GM19467 (cell line): ENCODE results near the gene MX2.

Experiments
- ATAC-seq: cut with Tn5 transposase; IDR thresholded peaks from one replicate; pipeline ENCODE4 v1.9.1; 2021; ENCODE audit warnings: mild to moderate bottlenecking, moderate library complexity; ENCODE audit not compliant: unreplicated experiment

MX2 gene

DNA sequence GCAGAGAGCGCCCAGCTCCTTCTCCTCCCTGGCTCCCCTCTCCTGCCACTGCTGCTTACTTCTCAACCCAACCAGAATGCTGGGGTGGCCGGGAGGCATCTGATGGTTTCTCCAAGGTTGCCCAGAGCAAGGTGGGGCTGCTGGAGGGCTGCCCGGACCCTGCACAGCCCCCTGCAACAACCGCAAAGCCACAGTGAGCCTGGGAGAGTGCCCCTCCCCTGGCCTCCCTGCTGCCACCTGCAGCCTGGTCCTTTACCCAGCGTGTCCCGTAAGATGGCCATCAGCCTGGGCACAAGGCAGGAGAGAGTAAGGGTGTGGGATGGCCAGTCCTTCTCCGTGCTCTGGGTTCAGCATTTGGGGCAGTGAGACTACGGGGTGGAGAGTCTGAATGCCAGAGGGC is 17.0 kb downstream of the MX2 start:
- ATAC-seq, result no peak

DNA sequence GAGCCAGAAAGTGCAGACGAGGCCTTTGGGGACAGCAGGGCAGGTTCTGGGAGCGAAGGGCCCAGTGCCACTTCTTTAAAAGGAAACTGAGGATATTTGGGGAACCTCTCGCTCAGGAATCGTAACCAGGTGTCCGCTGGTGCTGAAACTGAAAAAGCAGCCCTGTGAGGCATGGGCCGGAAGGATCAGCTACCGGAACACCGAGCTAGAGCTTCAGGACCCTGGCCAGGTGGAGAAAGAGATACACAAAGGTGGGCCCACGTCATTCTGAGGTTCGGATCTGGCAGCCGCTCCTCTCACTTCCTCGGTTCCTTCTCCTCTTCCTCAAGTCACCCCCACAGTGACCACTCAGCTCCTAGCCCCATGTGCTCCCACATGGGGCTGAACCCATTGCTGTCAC is 18.1 kb downstream of the MX2 start:
- no peak for ATAC-seq

DNA sequence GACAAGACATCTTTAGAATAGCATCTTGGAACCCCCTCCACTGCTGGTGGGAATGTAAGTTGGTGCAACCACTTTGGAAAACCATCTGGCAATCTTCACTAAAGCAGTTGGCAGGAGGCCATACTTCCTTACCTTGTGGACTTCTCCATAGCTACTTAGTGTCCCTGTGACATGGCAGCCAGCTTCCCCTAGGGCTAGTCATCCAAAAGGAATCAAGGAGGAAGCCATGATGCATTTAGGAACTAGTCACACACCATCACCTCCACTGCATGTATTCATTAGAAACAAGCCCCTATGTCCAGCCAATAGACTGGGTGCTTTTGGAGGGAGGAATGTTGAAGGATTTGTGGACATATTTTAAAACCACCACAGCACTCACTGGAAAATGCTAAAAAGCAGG is 19.9 kb downstream of the MX2 start:
- no peak for ATAC-seq

DNA sequence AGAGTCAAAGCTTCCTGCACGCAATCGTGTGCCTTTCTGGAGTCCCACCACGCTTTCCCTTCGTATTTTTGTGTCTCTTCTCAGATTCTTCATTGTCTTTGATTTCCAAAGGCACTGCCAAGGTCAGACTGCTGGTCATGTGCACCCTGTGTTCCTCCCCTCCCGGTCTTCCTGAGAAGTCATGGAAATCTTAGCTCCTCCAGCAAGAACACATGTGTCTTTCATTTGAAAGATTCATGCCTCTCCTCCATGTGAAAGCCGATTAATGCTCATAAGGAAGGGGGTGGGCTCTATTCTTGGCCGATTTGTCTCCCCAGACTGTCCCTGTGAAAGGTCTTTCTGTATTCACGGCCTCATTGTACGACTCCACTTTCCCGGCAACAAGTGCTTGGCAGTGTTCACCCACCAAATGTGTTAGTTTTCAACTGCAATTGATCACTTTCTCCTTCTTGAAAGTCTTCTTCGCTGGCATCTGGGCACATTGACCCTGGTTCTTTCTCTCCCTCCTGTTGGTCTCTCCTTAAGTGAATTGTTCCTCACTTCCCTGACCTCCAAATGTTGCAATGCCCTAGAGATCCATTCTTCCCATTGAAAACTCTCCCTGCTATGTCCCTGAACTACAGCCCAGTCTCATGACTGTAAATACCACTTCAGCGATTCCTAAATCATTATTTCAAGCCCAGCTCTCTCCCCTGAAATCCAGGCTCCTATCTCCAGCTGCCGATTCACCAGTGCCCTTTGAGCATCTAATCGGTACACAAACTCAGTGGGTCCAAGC is 25.4 kb downstream of the MX2 start:
- ATAC-seq, result no peak

DNA sequence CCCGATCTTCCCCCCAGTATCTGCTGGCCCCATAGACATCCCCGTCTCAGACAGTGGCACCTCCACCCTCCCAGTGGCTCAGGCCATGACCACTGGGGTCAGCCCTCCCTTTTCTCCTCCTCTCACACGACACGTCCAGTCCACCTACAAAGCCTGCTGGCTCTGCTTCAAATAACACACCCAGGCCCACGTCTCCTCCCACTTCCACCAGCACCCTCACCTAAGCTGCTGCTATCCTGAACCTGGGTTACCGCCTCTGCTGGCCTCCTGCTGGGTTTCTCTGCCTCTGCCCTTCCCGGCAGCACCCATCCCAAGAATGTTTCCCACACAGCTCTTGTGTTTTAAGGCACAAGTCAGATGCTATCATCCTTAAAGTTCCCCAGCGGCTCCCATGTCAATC is 26.0 kb downstream of the MX2 start:
- no peak for ATAC-seq

DNA sequence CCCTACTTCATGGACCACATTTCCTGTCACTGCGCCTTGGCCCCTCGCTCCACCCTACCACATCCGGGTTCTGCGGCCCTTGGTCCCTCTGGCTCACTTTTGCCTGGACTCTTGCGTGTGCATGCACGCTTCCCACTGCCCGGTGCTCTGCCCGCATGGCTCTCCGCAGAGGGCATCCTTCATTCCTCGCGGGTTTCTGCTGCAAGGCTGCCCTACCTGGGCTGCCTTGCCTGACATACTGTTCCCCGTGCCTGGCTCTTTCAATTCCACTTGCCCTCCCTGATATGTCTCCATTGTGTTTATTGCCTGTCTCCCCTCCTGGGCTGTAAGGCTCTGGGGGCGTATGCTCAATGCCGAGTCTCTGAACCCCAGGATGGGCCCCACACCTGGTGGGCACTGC is 26.4 kb downstream of the MX2 start:
- no peak for ATAC-seq

DNA sequence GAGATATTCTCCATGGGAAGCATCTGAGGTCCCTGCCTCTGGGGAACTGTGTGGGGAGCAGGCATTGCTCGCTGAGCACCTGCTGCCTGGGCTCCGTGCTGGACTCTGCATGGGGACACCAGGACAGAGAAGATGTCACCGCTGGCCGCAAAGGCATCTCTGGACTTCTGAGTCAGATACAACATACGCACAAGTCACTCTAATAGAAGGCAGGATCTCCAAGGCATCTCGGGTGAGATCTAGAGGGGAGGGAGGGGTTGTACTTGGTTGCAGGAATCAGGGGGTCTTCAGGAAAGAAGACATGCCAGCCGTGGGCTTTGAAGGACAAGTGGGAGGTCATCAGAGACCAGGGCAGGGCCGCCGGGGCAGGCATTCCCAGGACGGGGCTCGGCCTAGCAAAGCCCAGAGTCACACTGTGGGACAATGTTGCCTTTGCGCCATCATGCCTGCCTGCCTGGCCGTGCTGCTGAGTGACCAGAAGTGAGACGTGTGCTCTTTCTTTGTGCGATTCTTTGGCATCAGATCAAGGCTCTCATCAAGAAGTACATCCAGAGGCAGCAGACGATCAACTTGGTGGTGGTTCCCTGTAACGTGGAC is 28.3 kb downstream of the MX2 start:
- ATAC-seq, result no peak

DNA sequence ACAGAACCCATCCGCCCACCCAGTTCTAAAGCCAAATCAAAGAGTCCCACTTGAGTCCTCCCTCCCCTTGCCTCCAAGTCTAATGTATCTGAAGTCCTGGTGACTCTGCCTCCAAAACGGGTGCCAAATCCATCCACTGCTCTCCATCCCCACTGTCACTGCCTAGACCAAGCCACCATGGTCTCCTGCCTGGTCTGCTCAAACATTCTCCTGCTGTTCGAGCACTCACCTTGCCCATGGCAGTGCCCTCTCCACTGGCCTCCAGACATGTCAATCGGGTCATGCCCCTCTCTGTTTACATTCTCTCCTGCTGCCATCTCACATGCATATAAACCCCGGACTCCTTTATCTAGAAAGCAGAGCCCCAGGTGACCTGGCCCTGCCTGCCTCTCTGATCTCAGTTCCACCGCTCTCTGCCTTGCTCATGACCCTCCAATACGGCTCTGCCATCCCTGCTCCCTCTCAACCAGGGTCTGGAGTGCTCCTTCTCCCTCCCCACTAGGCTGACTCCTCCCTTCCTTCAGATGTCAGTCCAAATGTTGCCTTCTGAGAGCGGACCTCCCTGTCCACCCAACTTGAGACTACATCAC is 32.1 kb downstream of the MX2 start:
- ATAC-seq, result no peak

DNA sequence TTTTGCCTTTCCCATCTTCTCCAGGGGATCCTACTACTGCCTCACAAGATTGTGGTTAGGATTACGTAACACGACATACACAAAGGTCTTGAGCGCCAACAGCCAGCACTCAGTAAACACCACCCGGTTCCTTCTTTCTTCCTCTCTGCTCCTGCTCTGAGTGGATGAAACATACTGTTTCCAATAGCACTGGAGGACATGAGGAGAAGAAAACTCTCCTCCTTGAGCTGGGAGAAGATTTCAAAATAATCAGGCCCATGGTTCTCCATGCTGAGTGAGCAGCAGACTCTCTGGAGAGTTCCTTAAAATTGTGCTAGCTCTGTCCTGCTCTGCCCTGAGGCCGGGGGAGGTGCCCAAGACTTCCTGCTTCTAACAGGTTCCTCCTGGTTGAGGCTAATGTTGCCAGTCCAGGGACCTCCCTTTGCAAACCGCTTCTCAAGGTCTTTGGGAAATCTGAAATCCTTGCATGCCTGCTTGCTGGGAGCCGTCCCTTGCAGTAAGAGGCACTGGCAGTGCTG is 34.8 kb downstream of the MX2 start:
- no peak for ATAC-seq

DNA sequence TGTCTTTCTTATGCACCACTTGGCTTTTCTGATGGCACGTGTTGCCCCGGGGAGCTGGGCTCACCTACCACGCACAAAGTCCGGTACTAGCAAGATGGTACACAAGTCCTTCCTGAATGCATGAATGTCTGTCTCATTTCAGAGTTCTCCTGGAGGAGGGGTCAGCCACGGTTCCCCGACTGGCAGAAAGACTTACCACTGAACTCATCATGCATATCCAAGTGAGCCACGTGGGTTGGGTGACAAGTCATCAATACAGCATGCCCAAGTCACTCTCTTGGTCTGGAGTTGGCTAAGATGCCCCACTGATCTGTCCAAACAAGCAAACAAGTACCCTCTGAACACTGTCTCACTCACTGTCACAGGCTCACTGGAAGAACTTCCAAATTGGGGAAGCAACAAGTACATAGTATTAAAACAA is 35.7 kb downstream of the MX2 start:
- no peak for ATAC-seq

DNA sequence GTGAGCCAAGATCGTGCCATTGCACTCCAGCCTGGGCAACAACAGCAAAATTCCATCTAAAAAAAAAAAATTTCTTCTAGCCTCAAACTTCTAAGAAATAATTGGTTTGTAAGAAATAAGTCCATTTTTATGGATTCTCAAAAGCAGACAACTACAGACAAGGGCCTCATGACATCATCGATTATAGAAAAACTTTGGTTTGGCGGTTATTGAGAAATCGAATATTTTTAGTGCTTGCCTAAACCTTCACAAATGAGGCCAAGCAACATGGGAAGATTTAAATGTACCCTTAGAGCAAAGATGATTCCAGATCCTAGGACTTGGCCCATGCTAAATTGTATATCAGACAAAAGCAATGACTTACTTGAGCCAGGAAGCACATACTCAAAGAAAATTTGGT is 36.4 kb downstream of the MX2 start:
- ATAC-seq, result no peak

DNA sequence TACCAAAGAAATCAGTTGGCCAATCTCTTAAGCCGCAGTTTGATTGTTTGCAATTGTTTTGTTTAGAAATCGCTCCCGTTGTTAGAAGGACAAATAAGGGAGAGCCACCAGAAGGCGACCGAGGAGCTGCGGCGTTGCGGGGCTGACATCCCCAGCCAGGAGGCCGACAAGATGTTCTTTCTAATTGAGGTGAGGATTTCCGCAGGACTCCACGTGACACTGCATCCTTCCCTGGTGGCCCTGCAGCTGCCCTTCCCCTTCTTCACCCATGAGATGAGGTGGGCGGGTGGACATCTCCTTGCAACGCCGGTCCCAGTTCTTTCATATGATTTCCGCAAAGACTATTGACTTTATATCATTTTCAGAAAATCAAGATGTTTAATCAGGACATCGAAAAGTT is 37.0 kb downstream of the MX2 start:
- ATAC-seq, result no peak

DNA sequence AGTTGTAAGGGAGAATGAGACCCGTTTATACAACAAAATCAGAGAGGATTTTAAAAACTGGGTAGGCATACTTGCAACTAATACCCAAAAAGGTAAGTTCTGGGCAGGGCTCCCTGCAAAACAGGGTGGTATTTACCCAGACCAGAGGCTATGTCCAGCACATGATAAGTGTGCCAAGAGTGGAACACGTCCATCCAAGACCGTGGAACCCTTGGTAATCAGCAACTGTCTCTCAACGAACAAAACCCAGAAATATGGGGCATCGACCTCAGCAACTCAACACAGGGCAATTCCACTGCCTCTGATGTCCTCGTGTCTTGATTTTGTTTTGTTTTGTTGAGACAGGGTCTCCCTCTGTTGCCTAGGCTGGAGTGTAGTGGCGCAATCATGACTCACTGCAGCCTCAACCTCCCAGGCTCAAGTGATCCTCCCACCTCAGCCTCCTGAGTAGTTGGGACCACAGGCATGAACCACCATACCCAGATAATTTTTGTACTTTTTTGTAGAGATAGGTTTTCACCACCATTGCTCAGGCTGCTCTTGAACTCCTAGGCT is 37.5 kb downstream of the MX2 start:
- no peak for ATAC-seq

DNA sequence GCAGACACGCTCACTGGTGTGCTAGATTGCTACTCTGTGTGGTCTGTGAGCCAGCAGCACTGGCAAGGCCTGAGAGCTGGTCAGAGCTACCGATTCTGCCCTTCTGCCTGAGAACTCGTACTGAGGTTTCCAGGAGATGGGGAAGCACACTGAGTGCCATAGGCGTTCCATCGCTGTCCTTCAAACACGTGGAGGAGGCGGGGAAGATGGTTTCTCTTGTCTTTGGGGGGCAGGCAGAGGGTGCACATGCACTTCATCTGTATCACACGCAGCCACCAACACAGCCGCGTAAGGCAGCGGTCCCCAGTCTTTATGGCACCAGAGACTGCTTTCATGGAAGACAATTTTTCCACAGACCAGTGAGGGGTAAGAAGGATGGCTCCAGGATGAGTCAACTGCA is 40.4 kb downstream of the MX2 start:
- ATAC-seq, result no peak

DNA sequence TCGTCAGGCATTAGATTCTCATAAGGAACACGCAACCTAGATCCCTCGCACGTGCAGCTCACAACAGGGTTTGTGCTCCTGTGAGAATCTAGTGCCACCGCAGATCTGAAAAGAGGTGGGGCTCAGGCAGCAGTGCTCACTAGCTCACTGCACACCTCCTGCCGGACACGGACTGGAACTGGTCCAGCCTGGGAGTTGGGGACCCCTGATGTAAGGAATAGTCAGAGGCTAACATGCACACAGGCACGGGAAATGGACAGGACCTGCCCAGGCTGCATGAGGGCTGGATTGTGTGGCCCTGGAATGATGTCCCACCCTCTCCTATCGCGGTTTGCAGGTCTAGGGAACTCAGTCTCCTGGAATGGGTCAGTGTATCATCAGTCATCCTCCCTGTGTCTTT is 41.0 kb downstream of the MX2 start:
- ATAC-seq, result no peak

DNA sequence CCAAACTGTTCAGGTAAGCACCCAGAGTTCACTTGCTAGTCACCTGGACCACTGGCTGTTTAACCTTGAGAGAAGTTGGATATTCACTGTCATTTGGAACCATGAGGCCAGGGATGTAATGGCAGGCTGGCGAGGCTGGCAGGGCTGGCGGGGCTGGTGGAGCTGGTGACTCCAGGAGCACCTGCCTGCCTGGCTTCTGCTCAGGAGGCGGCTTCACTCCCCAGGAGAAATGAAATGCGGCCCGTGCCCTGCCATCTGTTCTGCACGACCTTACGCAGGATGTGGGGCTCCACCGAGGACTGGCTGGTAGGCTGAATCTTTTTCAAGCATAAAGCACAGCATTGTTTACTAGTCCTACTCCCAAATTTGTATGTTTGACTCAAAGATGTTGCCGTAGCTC is 41.5 kb downstream of the MX2 start:
- ATAC-seq, result no peak

DNA sequence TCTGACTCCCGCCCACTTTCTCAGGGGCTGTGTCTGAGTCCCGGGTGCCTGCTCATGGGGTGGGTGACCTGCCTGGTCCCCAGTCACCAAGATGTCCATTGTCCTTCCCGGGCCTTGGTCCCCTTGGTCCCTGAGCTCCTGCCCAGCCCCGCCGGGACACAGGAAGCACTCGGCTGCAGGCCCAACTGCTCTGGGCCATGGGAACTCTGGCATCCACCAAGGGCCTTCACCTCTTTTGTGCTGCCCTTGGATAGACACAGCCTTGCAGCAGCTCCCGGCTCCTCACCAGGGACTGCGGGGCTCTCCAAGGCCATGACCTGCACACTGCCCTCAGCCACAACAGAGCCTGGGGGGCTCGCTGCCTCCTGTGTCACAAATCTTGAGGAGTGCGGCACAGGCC is 42.1 kb downstream of the MX2 start:
- ATAC-seq, result no peak

DNA sequence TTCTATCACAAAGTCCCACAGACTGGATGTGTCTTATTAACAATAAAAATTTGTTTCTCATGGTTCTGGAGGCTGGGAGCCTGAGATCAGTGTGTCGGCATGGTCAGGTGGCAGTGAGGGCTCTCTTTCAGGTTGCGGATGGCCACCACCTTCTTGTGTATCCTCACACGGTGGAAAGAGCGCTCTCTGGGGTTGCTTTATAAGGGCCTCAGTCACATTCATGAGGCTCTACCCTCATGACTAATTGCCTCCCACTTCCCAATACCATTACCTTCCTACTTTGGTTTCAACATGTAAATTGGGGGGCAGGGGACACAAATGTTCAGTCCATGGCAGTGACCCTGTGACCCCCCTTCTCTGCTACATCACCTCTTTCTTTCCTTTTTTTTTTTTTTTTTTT is 43.5 kb downstream of the MX2 start:
- no peak for ATAC-seq

DNA sequence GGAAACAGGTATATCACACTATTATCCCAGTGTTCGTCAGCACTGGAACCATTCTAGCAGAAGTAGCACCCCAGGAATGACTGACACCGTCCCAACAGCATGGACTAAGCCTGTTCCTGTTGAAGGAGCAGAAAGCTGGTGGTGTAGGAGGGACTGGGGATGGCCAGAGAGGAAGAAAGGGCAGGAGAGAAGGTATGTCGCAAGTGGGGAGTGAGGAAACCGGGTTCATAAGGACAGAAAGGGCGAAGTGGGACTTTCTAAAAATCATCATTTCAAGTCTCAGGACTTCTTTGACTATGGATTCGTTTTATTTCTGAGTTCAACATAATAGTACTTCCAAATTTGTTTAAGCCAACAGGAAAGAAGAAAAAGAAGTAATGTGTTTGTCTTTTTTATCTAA is 44.5 kb downstream of the MX2 start:
- no peak for ATAC-seq

DNA sequence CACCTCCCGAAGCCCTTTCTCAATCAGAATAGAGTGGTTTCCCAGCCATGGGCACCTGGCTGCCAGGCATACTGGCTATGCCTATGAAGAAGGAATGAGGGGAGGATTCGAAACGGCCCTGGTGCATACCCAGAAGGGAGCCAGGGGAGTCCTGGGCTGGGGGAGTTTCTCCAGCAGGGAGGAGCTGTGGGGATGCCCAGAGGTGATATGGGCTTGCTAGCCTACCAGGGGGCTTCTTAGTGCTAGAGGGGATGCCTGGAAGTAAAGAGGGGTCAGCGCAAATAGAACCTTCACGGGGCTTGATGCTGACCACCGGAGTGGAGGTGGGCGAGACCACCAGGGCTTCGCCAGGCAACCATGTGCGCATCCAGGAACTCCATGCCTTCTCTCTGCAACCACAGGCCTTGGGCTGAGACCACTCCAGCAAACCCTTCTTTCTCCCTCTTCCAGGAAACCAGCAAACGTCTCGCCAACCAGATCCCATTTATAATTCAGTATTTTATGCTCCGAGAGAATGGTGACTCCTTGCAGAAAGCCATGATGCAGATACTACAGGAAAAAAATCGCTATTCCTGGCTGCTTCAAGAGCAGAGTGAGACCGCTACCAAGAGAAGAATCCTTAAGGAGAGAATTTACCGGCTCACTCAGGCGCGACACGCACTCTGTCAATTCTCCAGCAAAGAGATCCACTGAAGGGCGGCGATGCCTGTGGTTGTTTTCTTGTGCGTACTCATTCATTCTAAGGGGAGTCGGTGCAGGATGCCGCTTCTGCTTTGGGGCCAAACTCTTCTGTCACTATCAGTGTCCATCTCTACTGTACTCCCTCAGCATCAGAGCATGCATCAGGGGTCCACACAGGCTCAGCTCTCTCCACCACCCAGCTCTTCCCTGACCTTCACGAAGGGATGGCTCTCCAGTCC is 46.0 kb downstream of the MX2 start:
- ATAC-seq, result no peak

DNA sequence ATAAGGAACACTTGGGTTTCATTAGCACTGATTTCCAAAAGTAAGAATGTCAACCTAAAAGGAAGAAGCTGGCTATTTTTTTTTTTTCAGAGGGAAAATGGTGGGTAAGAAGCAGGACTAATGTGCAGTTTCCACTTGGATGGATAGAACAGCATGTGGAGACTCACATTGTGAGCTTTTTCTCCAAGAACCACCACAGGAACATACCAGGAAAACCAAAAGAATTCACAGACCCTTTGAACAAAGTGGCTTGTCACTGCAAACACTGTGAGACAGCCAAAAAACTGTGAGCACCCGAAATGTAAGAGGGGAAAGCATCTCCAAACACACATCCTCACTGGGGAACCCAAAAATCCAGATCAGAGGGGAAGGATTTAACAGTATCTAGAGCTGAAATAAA is 48.5 kb downstream of the MX2 start:
- ATAC-seq, result no peak
